Spinal cord (tissue), 10 donors: ENCODE data around the gene NHP2. TPM values are rescaled to one million over a fixed set of nuclear protein-coding genes. Genes with fewer than 3 reads are reported as not detected.

Experiments
- DNase-seq, 6 donors: peaks; one replicate each; pipeline versions ENCODE4 v3.0.0 to v3.0.0-alpha.2; 2013 to 2015; ENCODE audit warnings: low spot score in 6 of 6, low read depth in 4 of 6
- H3K27ac ChIP-seq: one replicate; pipeline ENCODE4 v1.5.1; 2013; ENCODE audit warnings: low read depth, low read length, control low read depth
- H3K27me3 ChIP-seq: one replicate; pipeline ENCODE4 v1.6.1; 2013; ENCODE audit warnings: low read length; ENCODE audit not compliant: control insufficient read depth, insufficient read depth
- H3K36me3 ChIP-seq: one replicate; pipeline ENCODE4 v1.6.1; 2013; ENCODE audit warnings: low read length; ENCODE audit not compliant: control insufficient read depth, insufficient read depth
- H3K4me1 ChIP-seq: one replicate; pipeline ENCODE4 v1.6.1; 2013; ENCODE audit warnings: low read length; ENCODE audit not compliant: control insufficient read depth, insufficient read depth
- H3K4me3 ChIP-seq: one replicate; pipeline ENCODE4 v1.5.1; 2013; ENCODE audit warnings: low read depth, low read length, control low read depth
- H3K9me3 ChIP-seq: one replicate; pipeline ENCODE4 v1.6.1; 2013; ENCODE audit warnings: low read length; ENCODE audit not compliant: control insufficient read depth, insufficient read depth
- WGBS: methylation state at CpG from one replicate; pipeline ENCODE4 v1.1.5; 2013; ENCODE audit warnings: missing lambda C conversion rate; ENCODE audit not compliant: insufficient coverage; 5-methylcytosine and 5-hydroxymethylcytosine counted together
- polyA plus RNA-seq, 2 donors: library from polyadenylated mRNA; unstranded; fragments of 120-200 nt; gene quantifications; one replicate each; pipeline ENCODE4 v1.2.1, GENCODE V29; 2013; ENCODE audit not compliant: insufficient read length in 2 of 2
- total RNA-seq, 2 donors: library from RNA; depleted of rRNA in 1 of 2; stranded (reverse); fragments of 120-200 nt in 1 of 2; fragments of >200 nt in 1 of 2; gene quantifications; one replicate each; pipeline versions ENCODE4 v1.2.3 to v1.2.4, GENCODE V29; 2013 to 2014
- donor health status: healthy.

Gene NHP2
- total and polyA plus RNA-seq, 4 donors = 58.5 to 155 (median 134) TPM

DNA sequence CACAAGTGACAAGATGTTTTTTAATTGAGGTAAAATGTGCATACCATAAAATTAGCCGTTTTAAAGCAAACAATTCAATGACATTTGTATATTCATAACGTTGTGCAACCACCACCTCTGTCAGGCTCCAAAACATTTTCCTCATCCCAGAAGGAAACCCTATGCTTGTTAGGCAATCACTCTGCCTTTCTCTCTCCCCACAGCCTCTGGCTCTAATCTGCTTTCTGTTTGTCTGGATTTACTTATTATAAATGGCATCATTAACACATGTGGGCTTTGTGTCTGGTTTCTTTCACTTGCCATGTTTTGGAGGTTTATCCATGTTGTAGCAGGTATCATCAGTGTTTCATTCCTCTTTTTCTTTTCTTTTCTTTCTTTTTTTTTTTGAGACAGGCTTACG lies 41.8 kb downstream of the NHP2 start:
- Histone ChIP-seq H3K9me3 (no peaks in the 10 kb centered on the region), H3K27ac (no peak overlapping the region), H3K36me3 (no peaks in the 10 kb centered on the region), H3K4me3 (no peak overlapping the region), H3K27me3 (peaks cover 31% of the 10 kb centered on the region), H3K4me1 (peaks cover 33% of the 10 kb centered on the region)
- no peak for DNase-seq
- 60% methylated on average over 1 of the region's 3 CpGs for WGBS

DNA sequence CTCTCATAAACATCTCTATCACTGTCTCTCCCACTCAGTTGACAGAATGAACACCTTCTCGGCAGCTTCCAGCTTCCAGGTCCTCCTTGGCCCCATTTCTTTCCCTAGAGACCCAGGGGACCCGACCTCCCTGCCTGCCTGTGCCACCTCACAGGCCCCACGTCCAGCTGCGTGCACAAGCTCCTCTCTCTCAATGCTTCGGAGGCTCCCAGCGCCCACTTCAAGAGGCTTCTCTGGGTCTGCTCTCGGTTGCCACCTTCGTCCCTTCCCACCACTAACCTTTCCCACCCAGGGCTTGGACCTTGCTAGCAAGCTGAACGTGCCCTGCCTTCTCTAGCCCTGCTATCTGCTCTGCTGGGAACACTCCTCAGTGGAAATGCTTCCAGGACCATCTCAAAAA lies 43.2 kb downstream of the NHP2 start:
- 88% methylated on average over 9 of the region's 9 CpGs for WGBS
- Histone ChIP-seq H3K9me3 (no peaks in the 10 kb centered on the region), H3K4me1 (peaks cover 21% of the 10 kb centered on the region), H3K36me3 (no peaks in the 10 kb centered on the region), H3K27ac (no peak overlapping the region), H3K4me3 (no peak overlapping the region), H3K27me3 (peaks cover 23% of the 10 kb centered on the region)
- DNase-seq = no peak

DNA sequence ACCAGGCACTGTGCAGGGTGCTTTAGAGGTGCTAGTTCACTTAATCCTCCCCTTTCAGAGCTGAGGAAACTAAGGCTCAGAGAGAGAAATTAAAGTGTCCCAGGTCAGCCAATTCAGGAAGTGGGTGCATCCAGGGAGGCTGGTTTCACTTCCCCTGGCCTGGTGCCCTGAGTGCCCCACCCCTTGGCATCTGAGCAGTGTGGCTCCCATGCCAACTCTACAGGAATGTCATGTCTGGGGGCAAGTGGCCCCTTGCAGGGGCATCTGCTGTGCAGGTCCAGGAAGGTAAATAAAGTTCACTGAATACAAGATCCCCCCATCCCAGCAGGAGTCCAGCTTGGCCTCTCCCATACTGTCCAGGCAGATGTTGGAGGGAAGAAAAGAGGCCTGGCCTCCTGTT lies 44.7 kb downstream of the NHP2 start:
- H3K4me1 ChIP-seq = peaks cover 7% of the 10 kb centered on the region
- no peaks in the 10 kb centered on the region for H3K9me3 ChIP-seq
- H3K27me3 ChIP-seq = peaks cover 8% of the 10 kb centered on the region
- no peak overlapping the region for H3K27ac ChIP-seq
- no peak overlapping the region for H3K4me3 ChIP-seq
- no peaks in the 10 kb centered on the region for H3K36me3 ChIP-seq
- no peak for DNase-seq

DNA sequence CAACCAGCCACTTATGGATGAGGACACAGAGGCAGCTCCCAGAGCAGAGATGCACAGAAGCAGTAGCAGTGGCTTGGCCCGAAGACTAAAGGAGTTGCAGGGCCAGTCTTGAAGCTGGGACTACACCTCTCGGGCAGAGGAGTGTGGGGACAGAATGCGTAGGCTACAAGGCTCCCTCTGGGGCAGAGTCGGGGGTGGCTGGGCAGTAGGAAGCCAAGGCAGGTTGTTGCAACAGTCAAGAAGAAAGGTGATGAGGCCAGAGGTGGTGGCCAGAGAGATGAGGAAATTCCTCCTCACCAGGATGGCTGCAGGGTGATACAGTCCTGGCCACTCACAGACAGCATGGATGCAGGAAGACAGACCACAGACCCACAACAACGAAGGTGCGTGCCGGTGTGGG lies 45.2 kb downstream of the NHP2 start:
- DNase-seq = no peak
- no peaks in the 10 kb centered on the region for H3K9me3 ChIP-seq
- no peak overlapping the region for H3K27ac ChIP-seq
- H3K36me3 ChIP-seq = no peaks in the 10 kb centered on the region
- H3K4me3 ChIP-seq = no peak overlapping the region
- peaks cover 4% of the 10 kb centered on the region for H3K27me3 ChIP-seq
- peaks cover 4% of the 10 kb centered on the region for H3K4me1 ChIP-seq
- 87% methylated on average over 6 of the region's 7 CpGs for WGBS

DNA sequence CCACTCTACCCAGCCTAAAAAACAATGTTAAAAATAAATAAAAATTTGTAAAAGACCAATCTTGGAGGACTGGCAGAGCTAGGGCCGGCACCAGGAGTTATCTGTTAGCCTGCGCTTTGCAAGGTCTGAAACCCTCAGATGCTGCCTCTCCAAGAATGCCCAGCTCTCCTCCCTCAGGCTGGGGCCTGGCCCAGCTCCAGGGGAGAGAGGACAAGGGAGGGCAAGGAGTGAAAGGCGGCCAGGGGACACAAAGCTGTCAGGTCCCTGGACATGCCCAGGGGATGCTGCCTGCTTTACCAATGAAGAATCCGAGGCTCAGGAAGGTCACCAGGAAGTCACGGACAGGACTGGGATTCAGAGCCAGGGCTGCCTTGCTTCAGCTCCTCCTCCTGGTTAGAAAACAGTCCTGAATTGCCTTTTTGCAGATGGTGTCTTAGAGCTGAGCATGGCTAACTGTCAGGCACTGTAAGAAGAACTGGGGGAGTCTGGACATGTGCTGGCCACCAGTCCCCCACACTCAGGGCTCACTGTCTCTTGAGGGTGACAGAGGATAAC lies 45.9 kb downstream of the NHP2 start:
- Histone ChIP-seq H3K9me3 (no peaks in the 10 kb centered on the region), H3K27me3 (peaks cover 2% of the 10 kb centered on the region), H3K4me1 (peaks cover 4% of the 10 kb centered on the region), H3K36me3 (no peaks in the 10 kb centered on the region), H3K4me3 (no peak overlapping the region), H3K27ac (no peak overlapping the region)
- DNase-seq = peak in 1 of 6 donors; percentile 48
- WGBS = 27% methylated on average over 3 of the region's 5 CpGs

DNA sequence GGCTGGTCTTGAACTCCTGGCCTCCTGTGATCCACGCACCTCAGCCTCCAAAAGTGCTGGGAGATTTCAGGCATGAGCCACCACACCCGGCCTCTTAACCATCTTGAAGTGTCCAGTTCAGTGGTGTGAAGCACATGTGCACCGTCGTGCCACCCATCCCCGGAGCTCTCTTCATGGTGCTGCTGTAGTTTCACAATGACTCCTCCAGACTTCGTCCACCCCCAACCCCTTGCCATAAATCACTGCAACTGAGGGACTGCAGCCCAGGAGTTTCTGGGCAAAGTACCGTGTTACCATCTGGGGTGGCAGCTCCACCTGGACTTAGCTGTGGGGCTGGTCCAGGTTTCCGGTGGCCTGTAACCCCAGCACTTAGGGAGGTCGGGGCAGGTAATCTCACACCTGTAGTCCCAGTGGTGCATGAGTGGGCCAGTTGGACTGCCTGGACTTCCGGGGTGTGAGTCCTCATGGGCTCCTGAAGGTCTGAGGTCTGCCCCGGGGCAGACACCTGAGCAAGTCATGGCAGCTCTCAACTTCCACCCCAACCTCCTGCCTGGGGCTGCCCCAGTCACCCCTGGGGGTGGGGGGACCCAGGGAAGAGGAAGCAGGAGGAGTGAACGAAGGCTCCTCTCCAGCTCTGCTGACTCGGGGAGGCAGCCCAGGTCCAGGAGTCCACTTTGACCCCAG lies 47.0 kb downstream of the NHP2 start:
- Histone ChIP-seq H3K4me3 (no peak overlapping the region), H3K36me3 (no peaks in the 10 kb centered on the region), H3K9me3 (no peaks in the 10 kb centered on the region), H3K27me3 (no peaks in the 10 kb centered on the region), H3K27ac (no peak overlapping the region), H3K4me1 (peaks cover 4% of the 10 kb centered on the region)
- no peak for DNase-seq
- 74% methylated on average over 10 of the region's 13 CpGs for WGBS

DNA sequence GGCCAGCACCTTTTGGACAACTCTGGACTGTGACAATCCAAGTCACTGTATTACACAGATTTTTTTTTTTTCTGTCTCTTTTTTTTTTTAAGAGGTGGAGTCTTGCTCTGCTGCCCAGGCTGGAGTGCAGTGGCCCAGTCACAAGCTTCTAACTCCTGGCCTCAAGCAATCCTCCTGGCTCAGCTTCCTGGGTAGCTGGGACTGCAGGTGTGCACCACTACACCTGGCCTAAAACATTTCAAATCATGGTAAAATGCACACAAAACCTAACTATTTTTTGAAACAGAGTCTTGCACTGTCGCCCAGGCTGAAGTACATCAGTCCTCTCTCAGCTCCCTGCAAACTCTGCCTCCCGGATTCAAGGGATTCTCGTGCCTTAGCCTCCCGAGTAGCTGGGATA lies 47.6 kb downstream of the NHP2 start:
- Histone ChIP-seq H3K9me3 (no peaks in the 10 kb centered on the region), H3K4me1 (peaks cover 4% of the 10 kb centered on the region), H3K27ac (no peak overlapping the region), H3K27me3 (no peaks in the 10 kb centered on the region), H3K4me3 (no peak overlapping the region), H3K36me3 (no peaks in the 10 kb centered on the region)
- 71% methylated on average over 4 of the region's 4 CpGs for WGBS
- DNase-seq = no peak

DNA sequence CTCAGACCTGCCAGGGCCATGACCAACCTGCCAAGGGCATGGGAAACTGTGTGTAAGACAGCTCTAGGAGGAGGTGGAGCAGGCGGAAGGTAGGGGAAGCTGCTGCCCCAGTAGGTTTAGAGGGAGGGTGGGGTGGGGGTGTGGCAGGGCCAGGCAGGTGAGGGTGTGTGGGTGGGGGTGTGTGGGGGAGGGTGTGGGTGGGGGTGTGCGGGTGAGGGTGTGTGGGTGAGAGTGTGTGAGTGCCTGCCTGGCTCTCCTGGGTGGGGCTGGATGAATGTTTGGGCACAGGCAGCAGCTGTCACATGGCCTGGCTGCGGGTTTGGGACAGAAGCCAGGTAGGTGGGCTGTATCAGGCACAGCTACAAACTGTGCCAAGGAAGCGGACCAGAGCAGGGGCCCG lies 49.2 kb downstream of the NHP2 start:
- DNase-seq = peak in 1 of 6 donors; percentile 8
- 50% methylated on average over 4 of the region's 5 CpGs for WGBS

DNA sequence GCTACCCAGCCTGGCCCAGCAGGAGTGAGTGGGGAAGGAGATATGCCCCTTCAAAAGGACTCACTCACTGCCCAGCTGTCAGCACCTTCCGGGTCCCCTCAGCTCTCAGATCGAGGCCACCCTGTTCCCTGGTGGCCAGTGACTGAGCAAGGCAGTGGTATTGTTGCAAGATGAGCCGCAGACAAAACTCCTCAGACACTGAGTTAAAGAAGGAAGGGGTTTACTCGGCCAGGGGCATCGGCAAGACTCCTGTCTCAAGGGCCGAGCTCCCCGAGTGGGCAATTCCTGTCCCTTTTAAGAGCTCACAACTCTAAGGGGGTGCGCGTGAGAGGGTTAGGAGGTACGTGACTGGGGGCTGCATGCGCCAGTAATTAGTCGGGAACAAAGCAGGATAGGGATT lies 50.1 kb downstream of the NHP2 start:
- no peaks in the 10 kb centered on the region for H3K36me3 ChIP-seq
- no peaks in the 10 kb centered on the region for H3K9me3 ChIP-seq
- H3K4me1 ChIP-seq = peaks cover 4% of the 10 kb centered on the region
- DNase-seq = no peak
- H3K4me3 ChIP-seq = no peak overlapping the region
- H3K27me3 ChIP-seq = no peaks in the 10 kb centered on the region
- no peak overlapping the region for H3K27ac ChIP-seq
- 78% methylated on average over 12 of the region's 12 CpGs for WGBS

More for the DNA sequence above, 49.2 kb downstream of the NHP2 start:
- H3K9me3 ChIP-seq = no peaks in the 10 kb centered on the region
- no peaks in the 10 kb centered on the region for H3K36me3 ChIP-seq
- H3K4me3 ChIP-seq = no peak overlapping the region
- H3K27ac ChIP-seq = no peak overlapping the region
- no peaks in the 10 kb centered on the region for H3K27me3 ChIP-seq
- peaks cover 4% of the 10 kb centered on the region for H3K4me1 ChIP-seq
